ENCODE results near the gene DRAM2.

DNA sequence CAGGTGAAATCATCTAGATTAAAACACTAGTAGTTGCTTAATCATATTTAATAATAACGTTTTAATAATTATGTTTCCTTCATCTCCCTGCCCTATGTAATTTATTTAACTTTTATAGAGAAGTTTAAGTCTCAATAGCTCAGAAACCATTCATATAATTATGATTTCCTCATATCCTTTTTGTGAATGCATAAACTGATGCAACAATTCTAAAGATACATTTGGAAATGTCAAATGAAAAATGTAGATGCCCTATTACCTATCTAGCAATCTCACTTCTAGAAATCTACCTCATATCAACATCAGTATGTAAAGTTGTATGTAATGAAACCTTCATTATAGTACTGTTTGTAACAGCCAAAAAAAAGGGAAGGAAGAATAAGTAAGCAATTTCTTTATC lies 10.5 kb downstream of the DRAM2 start:
- TF ChIP-seq, protein P1, sequence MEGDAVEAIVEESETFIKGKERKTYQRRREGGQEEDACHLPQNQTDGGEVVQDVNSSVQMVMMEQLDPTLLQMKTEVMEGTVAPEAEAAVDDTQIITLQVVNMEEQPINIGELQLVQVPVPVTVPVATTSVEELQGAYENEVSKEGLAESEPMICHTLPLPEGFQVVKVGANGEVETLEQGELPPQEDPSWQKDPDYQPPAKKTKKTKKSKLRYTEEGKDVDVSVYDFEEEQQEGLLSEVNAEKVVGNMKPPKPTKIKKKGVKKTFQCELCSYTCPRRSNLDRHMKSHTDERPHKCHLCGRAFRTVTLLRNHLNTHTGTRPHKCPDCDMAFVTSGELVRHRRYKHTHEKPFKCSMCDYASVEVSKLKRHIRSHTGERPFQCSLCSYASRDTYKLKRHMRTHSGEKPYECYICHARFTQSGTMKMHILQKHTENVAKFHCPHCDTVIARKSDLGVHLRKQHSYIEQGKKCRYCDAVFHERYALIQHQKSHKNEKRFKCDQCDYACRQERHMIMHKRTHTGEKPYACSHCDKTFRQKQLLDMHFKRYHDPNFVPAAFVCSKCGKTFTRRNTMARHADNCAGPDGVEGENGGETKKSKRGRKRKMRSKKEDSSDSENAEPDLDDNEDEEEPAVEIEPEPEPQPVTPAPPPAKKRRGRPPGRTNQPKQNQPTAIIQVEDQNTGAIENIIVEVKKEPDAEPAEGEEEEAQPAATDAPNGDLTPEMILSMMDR (IDR thresholded peaks at IDR 0.05 in 2 of 3, conservative IDR thresholded peaks at IDR 0.05 in 1 of 3; ENCODE audit: borderline replicate concordance in 1 of 3, insufficient read depth in 1 of 3, low read depth in 2 of 3, low read length in 2 of 3): no peak
- TF ChIP-seq CEBPB (IDR thresholded peaks at IDR 0.05; ENCODE audit: low read depth): no peak
- TF ChIP-seq EGR1 (IDR thresholded peaks at IDR 0.05; ENCODE audit: low read depth): no peak
- TF ChIP-seq FOSL1 (IDR thresholded peaks at IDR 0.05; ENCODE audit: low read depth): no peak
- no peak for TF ChIP-seq RAD21 (IDR thresholded peaks at IDR 0.05; ENCODE audit: low read depth)
- TF ChIP-seq POLR2AphosphoS5 (IDR thresholded peaks at IDR 0.05; ENCODE audit: low read depth, low read length): no peak
- TF ChIP-seq EZH2phosphoT487 (IDR thresholded peaks at IDR 0.05; ENCODE audit: borderline replicate concordance): no peak
- TF ChIP-seq YY1 (IDR thresholded peaks at IDR 0.05; ENCODE audit: extremely low read depth, insufficient replicate concordance, low read depth, low read length): no peak
- no peak for TF ChIP-seq EZH2 (IDR thresholded peaks at IDR 0.05)
- TF ChIP-seq, protein P2, sequence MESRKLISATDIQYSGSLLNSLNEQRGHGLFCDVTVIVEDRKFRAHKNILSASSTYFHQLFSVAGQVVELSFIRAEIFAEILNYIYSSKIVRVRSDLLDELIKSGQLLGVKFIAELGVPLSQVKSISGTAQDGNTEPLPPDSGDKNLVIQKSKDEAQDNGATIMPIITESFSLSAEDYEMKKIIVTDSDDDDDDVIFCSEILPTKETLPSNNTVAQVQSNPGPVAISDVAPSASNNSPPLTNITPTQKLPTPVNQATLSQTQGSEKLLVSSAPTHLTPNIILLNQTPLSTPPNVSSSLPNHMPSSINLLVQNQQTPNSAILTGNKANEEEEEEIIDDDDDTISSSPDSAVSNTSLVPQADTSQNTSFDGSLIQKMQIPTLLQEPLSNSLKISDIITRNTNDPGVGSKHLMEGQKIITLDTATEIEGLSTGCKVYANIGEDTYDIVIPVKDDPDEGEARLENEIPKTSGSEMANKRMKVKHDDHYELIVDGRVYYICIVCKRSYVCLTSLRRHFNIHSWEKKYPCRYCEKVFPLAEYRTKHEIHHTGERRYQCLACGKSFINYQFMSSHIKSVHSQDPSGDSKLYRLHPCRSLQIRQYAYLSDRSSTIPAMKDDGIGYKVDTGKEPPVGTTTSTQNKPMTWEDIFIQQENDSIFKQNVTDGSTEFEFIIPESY (IDR thresholded peaks at IDR 0.05; ENCODE audit: extremely low read depth, insufficient replicate concordance, low read length): no peak
